ENCODE data around the gene SEL1L2.

The SEL1L2 gene

GRCh38 chr20:13875265-13875811, 115.1 kb downstream of the SEL1L2 start:
- DNase-seq (ENCODE audit: low read depth, low spot score), result no peak
- in situ Hi-C loops (cut with HindIII; ENCODE audit: low sequenced_read_pairs), result no loop called here
- no peak for TF ChIP-seq CTCF (IDR thresholded peaks at IDR 0.05; ENCODE audit: low read depth, low read length)
- H3K4me3 ChIP-seq (ENCODE audit: low read depth, low read length), result no peak overlapping the region

DNA sequence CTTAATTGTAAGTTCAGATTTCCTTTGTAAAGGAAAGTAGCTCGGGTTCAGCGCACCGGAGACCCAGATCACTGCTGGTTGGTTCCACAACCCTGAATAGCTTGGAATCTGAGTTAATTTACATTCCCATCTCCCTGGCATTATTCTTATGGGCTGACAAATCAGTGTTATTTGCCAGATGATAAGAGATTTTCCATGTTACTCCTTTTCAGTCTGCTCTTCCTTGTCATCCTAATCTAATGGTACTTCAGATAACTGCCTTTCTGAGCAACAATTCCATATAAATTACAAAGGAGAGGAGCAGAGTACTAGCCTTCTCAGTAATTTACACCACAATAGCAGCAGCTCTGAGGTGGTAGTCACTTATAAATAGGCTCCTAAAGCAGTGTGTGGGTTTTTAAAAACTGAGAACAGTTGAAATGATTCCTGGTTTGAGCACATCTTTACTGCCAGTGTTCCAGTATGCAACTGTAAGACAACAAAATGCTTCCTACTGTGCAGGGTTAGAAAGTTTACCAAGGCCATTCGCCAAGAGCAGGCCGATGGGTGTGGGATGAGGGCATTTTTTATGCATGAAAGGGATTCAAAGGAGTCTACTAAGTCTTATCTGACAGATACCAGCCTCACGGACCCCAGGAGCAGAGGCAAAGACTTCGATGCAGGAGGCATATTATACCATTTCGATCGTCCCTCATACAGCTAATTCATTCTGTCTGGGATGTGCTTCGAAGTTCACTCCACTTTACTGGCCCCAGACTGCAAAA, 115.8 kb downstream of the SEL1L2 start:
- in situ Hi-C loops (cut with HindIII; ENCODE audit: low sequenced_read_pairs), result no loop called here
- no peak overlapping the region for H3K4me3 ChIP-seq (ENCODE audit: low read depth, low read length)
- no peak for TF ChIP-seq CTCF (IDR thresholded peaks at IDR 0.05; ENCODE audit: low read depth, low read length)
- DNase-seq (ENCODE audit: low read depth, low spot score), result no peak

DNA sequence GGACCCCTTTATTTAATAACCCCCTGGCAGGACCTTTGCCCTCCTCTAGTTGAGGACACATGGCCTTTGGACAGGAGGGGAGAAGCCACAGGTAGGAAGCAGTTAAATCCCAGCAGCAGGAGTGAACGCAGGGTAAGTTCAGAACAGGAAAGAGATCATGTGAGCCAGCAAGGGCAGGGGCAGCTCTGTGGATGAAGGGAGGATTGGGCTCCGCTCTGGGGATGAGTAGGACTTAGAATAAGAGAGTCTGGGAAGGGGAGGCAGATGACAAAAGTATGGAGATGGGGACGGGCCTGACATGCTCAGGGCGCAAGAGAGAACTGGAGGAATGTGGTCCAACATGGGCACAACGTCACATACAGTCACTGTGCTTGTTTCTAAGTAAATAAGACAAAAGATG, 116.6 kb downstream of the SEL1L2 start:
- in situ Hi-C loops (cut with HindIII; ENCODE audit: low sequenced_read_pairs), result no loop called here
- no peak for TF ChIP-seq CTCF (IDR thresholded peaks at IDR 0.05; ENCODE audit: low read depth, low read length)
- no peak overlapping the region for H3K4me3 ChIP-seq (ENCODE audit: low read depth, low read length)
- DNase-seq (ENCODE audit: low read depth, low spot score), result no peak

- TF ChIP-seq CTCF (IDR thresholded peaks at IDR 0.05; ENCODE audit: low read depth, low read length), result no peak
- in situ Hi-C loops (cut with HindIII; ENCODE audit: low sequenced_read_pairs), result no loop called here
- DNase-seq (ENCODE audit: low read depth, low spot score), result no peak
- no peak overlapping the region for H3K4me3 ChIP-seq (ENCODE audit: low read depth, low read length)
Measured at GRCh38 chr20:13870170-13870748, 120.2 kb downstream of the SEL1L2 start.

DNA sequence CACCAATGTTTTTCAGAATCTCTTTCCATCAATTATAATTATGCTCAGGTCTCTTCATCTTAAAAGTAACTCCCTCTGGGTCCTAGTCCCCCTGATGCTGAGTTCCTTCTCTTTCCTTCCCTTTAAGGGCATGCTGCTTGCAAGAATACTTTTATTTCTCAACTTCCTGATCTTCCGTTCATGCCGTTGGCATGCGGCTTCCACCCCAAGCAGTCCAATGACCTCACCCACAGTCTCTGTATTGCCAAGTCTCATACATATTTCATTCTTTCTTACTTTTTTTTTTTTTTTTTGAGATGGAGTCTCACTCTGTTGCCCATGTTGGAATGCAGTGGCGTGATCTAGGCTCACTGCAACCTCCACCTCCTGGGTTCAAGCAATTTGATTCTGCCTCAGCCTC, 122.1 kb downstream of the SEL1L2 start:
- H3K4me3 ChIP-seq (ENCODE audit: low read depth, low read length), result no peak overlapping the region
- DNase-seq (ENCODE audit: low read depth, low spot score), result peak; percentile 2
- in situ Hi-C loops (cut with HindIII; ENCODE audit: low sequenced_read_pairs), result no loop called here
- no peak for TF ChIP-seq CTCF (IDR thresholded peaks at IDR 0.05; ENCODE audit: low read depth, low read length)

DNA sequence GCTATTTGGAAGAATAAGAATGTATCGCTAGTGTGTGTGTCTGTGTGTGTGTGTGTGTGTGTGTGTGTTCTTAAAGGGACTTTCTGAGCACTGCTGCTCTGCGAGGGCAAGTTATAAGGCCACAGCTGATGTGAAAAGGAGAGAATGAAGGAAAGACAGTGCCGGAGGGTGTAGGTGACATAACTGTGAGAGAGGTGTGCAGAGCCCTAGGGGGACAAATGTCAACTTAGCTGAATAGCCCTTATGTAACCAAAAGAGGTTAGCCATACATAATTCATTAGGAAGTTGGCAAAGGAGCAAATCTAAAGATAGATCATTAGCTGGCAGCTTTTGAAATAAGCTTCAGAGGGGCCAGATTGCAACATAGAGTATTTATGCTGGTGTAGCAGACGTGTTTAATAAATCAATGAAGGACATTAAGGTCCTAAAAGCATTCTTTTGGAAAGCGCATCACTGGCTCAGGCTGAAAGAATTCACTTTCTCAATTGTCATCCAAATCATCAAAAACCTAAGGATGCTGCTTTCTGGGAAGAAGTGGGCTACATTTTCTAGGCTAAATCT, 124.5 kb downstream of the SEL1L2 start:
- no peak for TF ChIP-seq CTCF (IDR thresholded peaks at IDR 0.05; ENCODE audit: low read depth, low read length)
- no peak for DNase-seq (ENCODE audit: low read depth, low spot score)
- no peak overlapping the region for H3K4me3 ChIP-seq (ENCODE audit: low read depth, low read length)
- in situ Hi-C loops (cut with HindIII; ENCODE audit: low sequenced_read_pairs), result no loop called here
